PC-3 (cell line): ENCODE data around the gene EPB41L4B. TPM values are rescaled to one million over a fixed set of nuclear protein-coding genes. Genes with fewer than 3 reads are reported as not detected.

ENCODE experiments used
- ATAC-seq: fragments of 200-7000 bp; cut with Tn5 transposase; 2 replicates; pipeline ENCODE4 v1.9.1; 2020; ENCODE audit warnings: mild to moderate bottlenecking, moderate library complexity
- BruUV-seq: library from RNA; stranded (reverse); fragments of 400-500 nt; replicated peaks from 2 replicates; lab custom pipeline; 2021; lab: Mats Ljungman, UMichigan
- CTCF ChIA-PET: fragments of 300-600 bp; sonication (Branson Sonifier 250); formaldehyde crosslinking; loops from one replicate; lab custom pipeline; 2022; ENCODE audit warnings: antibody characterized with exemption; lab: Charles Lee
- POLR2A ChIA-PET: fragments of 300-600 bp; sonication (Branson Sonifier 250); formaldehyde crosslinking; loops from one replicate; lab custom pipeline; 2022; ENCODE audit warnings: antibody characterized with exemption; ENCODE audit not compliant: unreplicated experiment; lab: Charles Lee
- DNase-seq: peaks from one replicate; pipeline ENCODE4 v3.0.0-alpha.2; 2015
- H2AFZ ChIP-seq: fragments of 300-600 bp; sonication (generic); 2 replicates; pipeline ENCODE4 v1.6.0; 2016; ENCODE audit warnings: antibody characterized with exemption, low read length
- H3F3A ChIP-seq: fragments of 300-600 bp; sonication (generic); one replicate; pipeline ENCODE4 v1.6.0; 2017; ENCODE audit warnings: antibody characterized with exemption, low read length, control low read depth, mild to moderate bottlenecking; ENCODE audit not compliant: unreplicated experiment
- H3K27ac ChIP-seq: fragments of 300-600 bp; sonication (generic); 2 replicates; pipeline ENCODE4 v1.5.1; 2016; ENCODE audit warnings: mild to moderate bottlenecking, low read length
- H3K27me3 ChIP-seq: fragments of 300-600 bp; sonication (generic); 2 replicates; pipeline ENCODE4 v1.6.1; 2016; ENCODE audit warnings: low read length, mixed read lengths
- H3K36me3 ChIP-seq: fragments of 300-600 bp; sonication (generic); 2 replicates; pipeline ENCODE4 v1.6.1; 2016; ENCODE audit warnings: low read depth, mixed run types, low read length, mixed read lengths
- H3K4me1 ChIP-seq: fragments of 300-600 bp; sonication (generic); 2 replicates; pipeline ENCODE4 v1.5.1; 2016; ENCODE audit warnings: low read length; ENCODE audit not compliant: insufficient read depth
- H3K4me2 ChIP-seq: fragments of 300-600 bp; sonication (generic); 2 replicates; pipeline ENCODE4 v1.6.0; 2016; ENCODE audit warnings: low read length
- H3K4me3 ChIP-seq: fragments of 300-600 bp; sonication (generic); 2 replicates; pipeline ENCODE4 v1.5.1; 2016; ENCODE audit warnings: mild to moderate bottlenecking, low read length, mixed read lengths
- H3K79me2 ChIP-seq: fragments of 300-600 bp; sonication (generic); 2 replicates; pipeline ENCODE4 v1.6.1; 2017; ENCODE audit warnings: low read length, mixed read lengths
- H3K9ac ChIP-seq: fragments of 300-600 bp; sonication (generic); 2 replicates; pipeline ENCODE4 v1.6.0; 2016; ENCODE audit warnings: mild to moderate bottlenecking, low read length
- H3K9me2 ChIP-seq: fragments of 300-600 bp; sonication (generic); replicated peaks from 2 replicates; pipeline ENCODE4 v1.6.1; 2016; ENCODE audit warnings: mixed run types, low read length, mixed read lengths
- H3K9me3 ChIP-seq: fragments of 300-600 bp; sonication (generic); 2 replicates; pipeline ENCODE4 v1.6.1; 2016; ENCODE audit warnings: low read length, mixed read lengths
- H4K20me1 ChIP-seq: fragments of 300-600 bp; sonication (generic); 2 replicates; pipeline ENCODE4 v1.6.1; 2016; ENCODE audit warnings: low read length, mixed read lengths
- CTCF ChIP-seq: fragments of 300-600 bp; sonication (generic); conservative IDR thresholded peaks from 2 replicates; pipeline ENCODE4 v1.5.1; 2017; ENCODE audit warnings: antibody characterized with exemption, low read depth, mild to moderate bottlenecking, low read length
- EZH2 ChIP-seq: fragments of 300-600 bp; sonication (generic); IDR thresholded peaks from one replicate; pipeline ENCODE4 v1.6.1; 2017; ENCODE audit warnings: antibody characterized with exemption, mild to moderate bottlenecking, low read length; ENCODE audit not compliant: unreplicated experiment
- EZH2phosphoT487 ChIP-seq: fragments of 300-600 bp; sonication (generic); IDR thresholded peaks from 2 replicates; pipeline ENCODE4 v1.6.1; 2018; ENCODE audit warnings: mild to moderate bottlenecking, antibody characterized with exemption, low read length, borderline replicate concordance
- intact Hi-C: fragments of 100-400 bp; cut with micrococcal nuclease; formaldehyde crosslinking; loops from 2 replicates; pipeline ENCODE4 v1.9.0; 2023
- total RNA-seq: library from RNA; depleted of rRNA; stranded (reverse); fragments of >200 nt; gene quantifications from 2 replicates; pipeline ENCODE4 v1.2.3, GENCODE V29; 2014

EPB41L4B gene
- total RNA-seq, 1 experiment from 2014 or later = 11.2 TPM

GRCh38 chr9:109319626-109320241, 1.1 kb downstream of the EPB41L4B start:
- intact Hi-C loops = loop anchor here (1.0 to 2.0 kb wide), 2 partner anchors 137 to 201 kb away; no protein-coding TSS in a partner anchor
- ATAC-seq (peak; percentile 0; the same call in 1 of the 2 replicates), DNase-seq (no peak)
- ChIA-PET CTCF (no interaction called here), POLR2A (no interaction called here)
- H3F3A ChIP-seq = no peaks in the 10 kb centered on the region
- H3K27ac ChIP-seq = peak overlapping the region; percentile 68
- no TSS peak for BruUV-seq
- no peaks in the 10 kb centered on the region for H3K9me2 ChIP-seq
- no peaks in the 10 kb centered on the region for H3K9me3 ChIP-seq
- H3K9ac ChIP-seq = peak overlapping the region; percentile 78
- peaks cover 45% of the 10 kb centered on the region for H3K4me1 ChIP-seq
- no peaks in the 10 kb centered on the region for H3K27me3 ChIP-seq
- TF ChIP-seq EZH2 (no peak), CTCF (no peak), EZH2phosphoT487 (no peak)
- peaks cover 46% of the 10 kb centered on the region for H3K79me2 ChIP-seq
- H3K36me3 ChIP-seq = no peaks in the 10 kb centered on the region
- peak overlapping the region; percentile 99 for H3K4me2 ChIP-seq
- H3K4me3 ChIP-seq = peak overlapping the region; percentile 93
- H2AFZ ChIP-seq = 0 out of 2 replicates have a peak overlapping the region, but pooled peaks have one; percentile 18
- peaks cover 7% of the 10 kb centered on the region; the same call in 1 of the 2 replicates for H4K20me1 ChIP-seq

- Histone ChIP-seq H3K4me3 (peak overlapping the region; percentile 93), H3K9me3 (no peaks in the 10 kb centered on the region), H3K9me2 (no peaks in the 10 kb centered on the region), H3K36me3 (no peaks in the 10 kb centered on the region), H3K9ac (peak overlapping the region; percentile 78), H3K27ac (peak overlapping the region; percentile 68), H3K79me2 (peaks cover 52% of the 10 kb centered on the region), H3F3A (no peaks in the 10 kb centered on the region), H3K4me2 (peak overlapping the region; percentile 99), H3K27me3 (no peaks in the 10 kb centered on the region), H2AFZ (peak overlapping the region; percentile 52; the same call in 1 of the 2 replicates), H4K20me1 (peaks cover 7% of the 10 kb centered on the region; the same call in 1 of the 2 replicates), H3K4me1 (peaks cover 51% of the 10 kb centered on the region)
- ChIA-PET POLR2A (interaction anchor here (0.7 kb wide), 1 partner anchor 68 kb away, joined by 3 read pairs; no protein-coding TSS in a partner anchor), CTCF (interaction anchor here (0.6 kb wide), 1 partner anchor 68 kb away, joined by 3 read pairs; no protein-coding TSS in a partner anchor)
- BruUV-seq = no TSS peak
- ATAC-seq = peak; percentile 12
- peak; percentile 49 for DNase-seq
- TF ChIP-seq EZH2phosphoT487 = no peak
- no peak for TF ChIP-seq EZH2
- TF ChIP-seq CTCF = no peak
- intact Hi-C loops = loop anchor here (1.0 kb wide), 1 partner anchor 201 kb away; no protein-coding TSS in a partner anchor
These were observed 1.7 kb downstream of the EPB41L4B start for GRCh38 chr9:109319017-109319625.
